SIG-M5 treated with dmso at 0.1 percent for 504 hours (cell line): ENCODE measurements around the gene FIZ1.
"Not testable (repeated sequence)": the region's sequence is repeated elsewhere in the genome, so short reads cannot be mapped to it uniquely, and the experiment has no call there.

Source experiments
- DNase-seq: peaks from one replicate; lab custom pipeline; 2025; ENCODE audit not compliant: unreplicated experiment; lab: John Stamatoyannopoulos, UW

Gene FIZ1

DNA sequence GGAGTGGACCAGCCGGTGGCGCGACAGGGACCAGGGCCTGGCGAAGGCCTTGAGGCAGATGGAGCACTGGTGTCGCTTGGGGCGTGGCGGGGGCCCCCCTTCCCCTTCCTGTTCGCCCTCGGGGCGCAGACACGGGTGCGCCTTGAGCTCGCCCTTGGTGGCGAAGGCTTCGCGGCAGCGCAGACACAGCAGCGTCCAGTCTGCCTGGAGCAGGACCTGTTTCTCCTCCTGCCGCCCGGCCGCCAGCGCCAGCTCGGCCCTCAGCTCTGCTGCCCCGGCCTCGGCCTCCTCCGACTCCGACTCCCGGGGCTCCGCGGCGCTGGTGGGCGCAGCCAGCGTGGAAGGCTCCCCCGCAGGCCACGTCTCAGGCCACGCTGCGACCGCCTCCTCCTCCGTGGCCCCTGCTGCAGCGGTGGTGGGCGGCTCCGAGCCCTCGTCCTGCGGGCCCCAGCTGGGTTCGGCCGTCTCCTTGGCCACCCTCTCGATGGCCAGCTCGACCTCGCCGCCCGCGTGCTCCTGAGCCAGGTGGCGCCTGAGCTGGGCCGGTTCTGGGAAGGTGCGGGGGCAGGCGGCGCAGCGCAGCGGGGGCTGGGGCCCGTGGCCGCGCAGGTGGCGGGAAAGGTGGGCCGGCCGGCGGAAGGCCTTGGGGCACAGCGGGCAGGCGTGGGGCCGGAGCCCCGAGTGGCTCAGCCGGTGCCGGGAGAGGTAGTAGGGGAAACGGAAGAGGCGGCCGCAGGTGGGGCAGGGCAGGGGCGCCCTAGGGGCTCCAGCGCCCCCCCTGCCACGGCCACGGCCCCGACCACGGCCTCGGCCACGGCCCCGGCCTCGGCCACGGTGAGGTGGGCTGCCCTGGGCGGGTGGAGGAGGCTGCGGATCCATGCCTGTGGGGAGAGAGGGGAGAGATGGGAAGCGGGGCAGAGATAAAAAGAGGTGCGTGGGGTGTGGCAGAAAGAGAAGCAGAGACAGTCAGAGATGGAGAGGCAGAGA is 20.3 kb downstream of the FIZ1 start:
- no peak for DNase-seq

DNA sequence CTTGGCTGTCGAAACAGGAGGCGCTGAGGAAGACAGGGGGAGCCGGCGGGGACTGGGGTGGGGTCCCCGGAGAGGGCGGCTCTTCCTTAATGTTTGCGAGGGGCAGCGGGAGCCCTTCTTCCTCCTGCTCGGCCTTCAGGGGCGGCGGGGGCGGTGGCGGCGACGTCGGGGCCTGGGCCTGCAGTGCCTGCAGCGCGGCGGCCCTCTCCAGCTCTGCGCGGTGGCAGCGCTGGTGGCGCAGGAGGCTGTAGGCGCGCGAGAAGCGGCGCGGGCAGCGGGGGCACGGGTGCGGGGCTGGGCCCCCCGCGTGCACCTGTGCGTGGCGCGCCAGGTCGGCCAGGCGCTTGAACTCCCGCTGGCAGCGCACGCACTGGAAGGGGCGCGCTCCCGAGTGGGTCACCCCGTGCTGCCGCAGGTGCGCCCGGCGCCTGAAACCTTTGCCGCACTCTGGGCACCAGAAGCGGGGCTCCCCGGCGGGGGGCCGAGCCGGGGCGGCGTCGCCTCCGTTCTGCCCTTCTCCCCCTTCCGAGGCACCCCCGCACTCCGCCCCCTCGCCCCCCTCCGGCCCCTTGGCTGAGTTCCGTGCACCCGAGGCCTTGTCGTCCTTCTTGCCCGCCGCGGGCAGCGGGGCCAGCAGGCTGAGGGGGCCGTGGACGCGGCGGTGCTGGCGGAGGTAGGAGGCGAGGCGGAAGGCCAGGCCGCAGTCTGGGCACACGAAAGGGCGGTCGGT is 21.1 kb downstream of the FIZ1 start:
- no peak for DNase-seq

DNA sequence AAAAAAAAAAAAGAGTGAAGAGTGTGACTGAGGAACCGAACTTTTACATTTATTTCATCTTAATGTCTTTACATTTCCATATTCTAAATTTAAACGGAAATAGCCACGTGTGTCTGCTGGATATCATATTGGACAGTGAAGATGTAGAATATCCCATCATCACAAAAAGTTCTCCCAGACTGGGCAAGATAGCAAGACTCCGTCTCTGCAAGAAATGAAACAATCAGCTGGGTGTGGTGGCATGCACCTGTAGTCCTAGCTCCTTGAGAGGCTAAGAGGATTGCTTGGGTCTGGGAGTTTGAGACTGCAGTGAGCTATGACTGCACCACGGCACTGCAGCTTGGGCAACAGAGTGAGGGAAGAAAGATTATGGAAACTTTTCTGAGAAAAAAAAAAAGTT is 22.6 kb downstream of the FIZ1 start:
- no peak for DNase-seq

DNA sequence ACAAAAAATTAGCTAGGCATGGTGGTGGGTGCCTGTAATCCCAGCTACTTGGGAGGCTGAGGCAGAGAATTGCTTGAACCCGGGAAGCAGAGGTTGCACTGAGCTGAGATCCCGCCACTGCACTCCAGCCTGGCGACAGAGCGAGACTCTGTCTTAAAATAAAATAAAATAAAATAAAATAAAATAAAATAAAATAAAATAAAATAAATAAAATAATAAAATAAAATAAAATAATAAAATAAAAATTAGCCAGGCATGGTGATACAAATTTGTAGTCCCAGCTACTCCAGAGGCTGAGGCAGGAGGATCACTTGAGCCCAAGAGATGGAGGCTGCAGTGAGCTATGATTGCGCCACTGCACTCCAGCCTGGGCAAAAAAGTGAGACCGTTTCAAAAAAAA is 25.4 kb downstream of the FIZ1 start:
- not testable (repeated sequence) for DNase-seq

DNA sequence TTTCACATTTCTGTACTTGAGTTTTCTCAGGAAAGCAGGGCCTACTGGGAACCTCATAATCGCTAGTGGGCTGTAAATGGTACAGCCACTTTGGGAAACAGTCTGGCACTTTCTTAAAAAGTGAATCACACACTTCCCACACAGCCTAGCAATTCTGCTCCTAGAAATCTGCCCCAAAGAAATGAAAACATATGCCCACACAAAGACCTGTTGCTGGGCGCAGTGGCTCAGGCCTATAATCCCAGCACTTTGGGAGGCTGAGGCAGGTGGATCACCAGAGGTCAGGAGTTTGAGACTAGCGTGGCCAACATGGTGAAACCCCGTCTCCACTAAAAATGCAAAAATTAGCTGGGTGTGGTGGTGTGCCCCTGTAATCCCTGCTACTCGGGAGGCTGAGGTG is 29.8 kb downstream of the FIZ1 start:
- DNase-seq: not testable (repeated sequence)

DNA sequence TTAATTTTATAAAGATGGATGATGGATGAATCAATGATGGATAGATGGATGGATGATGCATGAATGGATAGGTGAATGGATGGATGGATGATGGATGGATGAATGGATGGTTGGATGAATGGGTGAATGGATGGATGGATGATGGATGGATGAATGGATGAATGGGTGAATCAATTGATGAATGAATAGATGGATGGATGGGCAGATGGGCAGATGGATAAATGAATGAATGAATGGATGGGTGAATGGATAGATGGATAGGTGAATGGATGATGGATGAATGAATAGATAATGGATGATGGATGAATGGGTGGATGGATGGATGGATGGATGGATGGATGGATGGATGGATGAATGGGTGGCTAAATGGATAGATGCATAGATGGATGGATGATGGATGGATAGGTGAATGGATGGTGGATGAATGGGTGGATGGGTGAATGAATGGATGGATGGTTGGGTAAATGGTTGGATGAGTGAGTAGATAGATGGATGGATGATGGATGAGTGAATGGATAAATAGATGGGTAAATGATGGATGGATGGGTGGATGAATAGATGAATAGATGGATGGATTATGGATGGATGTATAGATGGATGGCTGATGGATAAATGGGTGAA is 31.5 kb downstream of the FIZ1 start:
- no peak for DNase-seq

DNA sequence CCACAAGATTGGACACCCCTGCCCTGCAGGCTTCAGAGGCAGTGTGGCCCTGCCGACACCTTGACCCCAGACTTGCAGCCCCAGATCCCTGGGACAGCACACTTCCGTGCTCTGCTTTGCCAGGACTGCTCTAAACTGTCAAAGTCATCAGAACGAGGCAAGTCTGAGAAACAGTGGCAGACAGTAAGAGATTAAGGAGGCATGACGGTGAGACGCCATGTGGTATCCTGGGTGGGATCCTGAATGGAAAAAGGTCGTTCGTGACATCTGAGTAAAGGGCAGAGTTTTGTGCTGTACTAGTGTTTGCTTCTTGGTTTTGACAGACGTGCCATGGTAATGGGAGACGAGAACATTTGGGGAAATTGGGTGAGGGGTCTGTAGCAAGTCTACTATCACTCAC is 32.5 kb downstream of the FIZ1 start:
- DNase-seq: no peak

DNA sequence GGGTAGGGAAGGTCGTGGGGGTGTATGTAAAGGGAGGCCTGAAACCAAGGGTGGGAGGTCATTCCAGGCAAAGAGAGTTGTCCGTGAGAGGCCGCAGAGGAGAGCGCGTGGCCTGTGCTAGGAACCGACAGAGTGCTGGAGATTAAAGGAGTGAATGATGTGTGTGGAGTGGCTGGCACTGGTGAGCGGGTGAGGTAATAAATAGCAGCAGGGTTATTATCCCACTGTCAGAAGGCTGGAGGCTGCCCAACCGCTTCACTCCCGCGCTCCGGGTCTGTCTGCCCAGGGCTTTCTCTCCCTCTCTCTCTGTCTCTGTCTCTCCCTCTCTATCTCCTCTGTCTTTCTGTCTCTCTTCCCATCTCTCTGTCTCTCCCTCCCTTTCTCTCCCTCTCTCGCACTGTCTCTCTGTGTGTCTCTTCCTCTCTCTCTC is 36.0 kb downstream of the FIZ1 start:
- DNase-seq: no peak

DNA sequence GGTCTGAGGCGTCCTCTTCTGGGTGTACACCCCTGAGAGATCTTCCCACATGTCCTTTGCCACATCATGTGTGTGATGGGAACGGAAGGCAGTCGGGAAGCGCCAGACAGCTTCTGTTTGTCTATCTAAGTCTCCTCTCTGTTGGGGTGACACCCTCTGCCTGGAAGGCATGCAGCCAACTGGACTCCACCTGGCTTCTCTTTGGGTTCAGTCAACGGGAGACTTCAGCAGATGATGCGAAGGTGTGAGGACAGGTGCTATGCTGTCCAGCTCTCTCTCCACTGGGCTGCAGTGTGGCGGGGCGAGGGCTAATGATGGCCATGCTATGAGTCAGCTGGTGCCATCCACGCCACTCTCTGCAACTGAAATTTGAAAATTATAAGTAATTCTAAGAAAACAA is 39.6 kb downstream of the FIZ1 start:
- no peak for DNase-seq

DNA sequence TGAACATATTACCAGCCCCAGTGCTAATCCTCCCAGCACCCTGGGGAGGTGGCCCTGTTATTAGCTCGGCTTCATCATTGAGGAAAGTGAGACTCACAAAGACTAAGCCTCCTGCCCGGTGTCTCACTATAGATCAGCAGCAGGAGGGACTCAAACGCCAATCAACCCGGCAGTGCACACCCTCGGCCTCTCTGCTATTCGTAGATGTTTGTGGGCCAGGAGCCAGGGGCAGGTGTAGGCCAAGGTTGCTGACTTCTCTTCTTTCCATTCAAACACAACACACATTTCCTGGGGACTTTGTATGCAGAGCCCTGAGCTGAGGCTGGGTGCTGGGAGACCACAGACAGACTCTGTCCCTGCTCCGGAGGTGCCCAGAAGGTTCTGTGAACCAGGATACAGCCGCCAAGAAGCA is 44.6 kb downstream of the FIZ1 start:
- no peak for DNase-seq

DNA sequence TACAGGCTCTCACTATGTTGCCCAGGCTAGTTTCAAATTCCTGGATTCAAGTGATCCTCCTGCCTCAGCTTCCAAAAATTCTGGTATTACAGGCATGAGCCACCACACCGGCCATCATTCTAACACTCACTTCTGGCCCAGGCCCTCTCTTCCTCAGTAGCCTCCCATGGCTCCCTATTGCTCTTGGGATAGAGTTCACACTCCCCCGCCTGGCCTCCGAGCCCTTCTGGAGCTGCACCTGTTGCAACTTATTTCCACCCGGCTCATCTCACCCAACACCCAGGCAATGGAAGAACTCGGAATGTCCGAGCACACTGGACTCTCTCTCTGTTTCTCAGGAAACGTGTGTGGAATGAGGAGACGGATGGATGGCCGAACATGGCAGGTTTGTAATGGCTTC is 45.0 kb downstream of the FIZ1 start:
- DNase-seq: no peak

DNA sequence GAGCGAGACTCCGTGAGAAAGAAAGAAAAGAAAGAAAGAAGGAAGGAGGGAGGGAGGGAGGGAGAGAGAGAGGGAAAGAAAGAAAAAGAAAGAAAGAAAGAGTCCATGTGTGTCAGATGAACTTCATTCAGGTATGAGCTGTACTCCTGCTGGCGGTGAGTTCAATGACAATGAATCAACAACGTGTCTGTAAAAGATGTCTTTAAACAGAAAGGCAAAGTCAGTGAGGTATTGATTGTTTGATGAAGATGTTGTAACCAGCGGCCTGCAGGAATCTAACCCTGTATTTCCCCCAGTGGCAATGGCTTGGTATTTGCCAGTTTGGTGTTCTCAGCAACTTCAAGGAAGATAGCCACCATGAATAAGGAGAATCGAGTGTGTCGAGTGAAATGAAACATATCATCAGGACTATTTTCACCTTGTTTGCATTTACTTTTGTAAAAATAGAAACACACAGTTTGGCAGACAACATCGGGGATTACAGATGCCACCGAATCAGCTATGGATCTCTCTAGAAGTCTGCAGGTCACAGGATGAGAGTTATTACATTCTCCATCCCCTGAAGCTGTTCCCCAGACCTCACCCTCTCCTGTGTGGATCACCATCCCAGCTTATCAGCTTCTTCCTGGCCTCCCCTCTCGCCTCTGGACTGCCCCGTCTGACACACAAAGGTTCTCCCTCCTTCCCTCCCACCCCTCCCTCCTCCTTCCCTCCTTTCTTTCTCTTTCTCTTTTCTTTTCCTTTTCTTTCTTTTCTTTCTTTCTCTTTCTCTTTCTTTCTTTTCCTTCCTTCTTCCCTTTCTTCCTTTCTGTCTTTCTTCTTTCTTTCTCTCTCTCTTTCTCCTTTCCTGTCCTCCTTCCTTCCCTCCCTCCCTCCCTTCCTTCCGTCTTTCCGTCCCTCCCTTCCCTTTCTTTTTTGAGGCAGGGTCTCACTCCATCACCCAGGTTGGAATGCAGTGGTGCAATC is 45.8 kb downstream of the FIZ1 start:
- no peak for DNase-seq

DNA sequence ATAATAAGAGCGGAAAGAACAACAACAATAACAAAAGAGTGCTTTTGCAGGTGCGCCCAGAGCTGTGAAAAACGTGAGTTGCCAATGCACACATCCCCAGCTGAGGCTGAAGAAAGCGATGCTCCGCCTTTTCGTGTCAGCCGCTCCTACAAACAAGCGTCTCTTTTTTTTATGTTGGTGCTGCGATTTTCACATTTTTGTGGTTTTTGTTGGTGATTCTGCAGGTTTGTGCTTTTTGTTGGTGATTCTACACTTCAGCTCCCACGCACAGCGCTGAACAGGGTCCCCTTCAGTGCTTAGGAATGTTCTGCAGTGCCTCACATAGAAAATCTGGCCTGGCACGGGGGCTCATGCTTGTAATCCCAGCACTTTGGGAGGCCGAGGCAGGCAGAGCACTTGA is 46.7 kb downstream of the FIZ1 start:
- no peak for DNase-seq

DNA sequence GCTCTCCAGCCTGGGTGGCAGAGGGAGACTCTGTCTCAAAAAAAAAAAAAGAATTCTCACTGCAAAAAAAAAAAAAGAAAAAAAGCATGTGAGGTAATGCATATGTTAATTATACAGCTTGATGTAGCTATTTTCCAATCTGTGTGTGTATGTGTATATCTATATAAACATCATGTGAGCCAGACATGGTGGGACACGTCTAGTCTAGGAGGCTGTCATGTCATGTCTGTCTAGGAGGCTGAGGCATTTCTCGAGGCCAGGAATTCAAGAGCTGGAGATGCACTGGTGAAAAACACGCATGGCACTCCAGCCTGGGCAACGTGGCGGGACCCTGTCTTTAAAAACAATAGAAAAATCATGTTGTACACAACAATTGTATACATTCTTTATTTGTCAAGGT is 47.1 kb downstream of the FIZ1 start:
- DNase-seq: no peak

DNA sequence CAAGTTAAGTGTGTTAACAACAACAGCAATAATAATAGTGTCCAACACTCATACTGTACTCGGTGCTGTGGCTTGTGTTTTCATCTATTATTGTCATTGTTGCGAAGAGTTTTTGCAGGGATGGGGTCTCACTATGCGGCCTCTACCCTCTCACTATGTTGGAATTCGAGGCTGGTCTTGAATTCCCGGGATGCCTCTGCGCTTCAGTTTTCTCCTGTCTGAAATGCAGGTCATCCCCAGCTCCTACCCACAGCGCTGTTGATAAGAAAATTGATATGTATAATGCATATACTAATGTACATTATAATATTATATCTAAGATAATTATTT is 49.0 kb downstream of the FIZ1 start:
- DNase-seq: no peak

DNA sequence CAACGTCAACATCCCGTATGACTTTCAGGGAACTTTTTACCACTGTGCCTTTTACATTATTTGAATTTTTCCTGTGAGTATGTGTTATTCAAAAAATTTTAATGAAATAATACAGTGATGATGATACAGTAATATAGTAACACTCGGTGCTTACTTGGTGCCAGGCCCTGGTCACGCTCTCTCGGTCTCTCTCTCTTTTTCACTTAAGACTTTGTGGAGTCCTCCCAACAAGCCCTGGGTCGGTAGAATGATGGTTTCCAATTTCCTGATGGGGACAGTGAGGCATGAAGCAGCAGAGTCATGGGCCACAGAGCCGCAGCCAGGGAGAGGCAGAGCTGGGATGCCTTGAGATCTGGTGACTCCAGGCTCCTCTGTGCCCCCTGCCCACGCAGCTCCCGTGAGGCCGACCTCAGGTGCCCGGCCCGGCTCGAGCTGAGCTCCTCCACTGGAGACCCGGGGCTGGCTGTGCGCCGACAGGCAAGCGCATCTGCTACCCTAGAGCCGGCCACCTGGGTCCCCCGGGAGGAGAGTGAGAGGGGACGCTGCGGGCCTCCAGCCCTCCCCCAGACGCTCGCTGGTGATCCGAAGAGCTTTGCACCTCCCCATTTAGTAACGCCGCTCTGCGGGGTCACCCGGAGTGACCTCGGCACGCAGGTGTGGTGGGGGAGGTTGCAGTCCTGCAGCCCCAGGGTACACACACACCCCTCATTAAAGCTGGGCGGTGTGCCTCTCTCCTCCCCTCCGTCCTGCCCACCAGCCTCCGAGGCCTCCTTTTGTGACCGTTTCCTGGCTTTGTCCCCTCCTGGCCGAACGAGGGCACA is 49.6 kb downstream of the FIZ1 start:
- DNase-seq: no peak

DNA sequence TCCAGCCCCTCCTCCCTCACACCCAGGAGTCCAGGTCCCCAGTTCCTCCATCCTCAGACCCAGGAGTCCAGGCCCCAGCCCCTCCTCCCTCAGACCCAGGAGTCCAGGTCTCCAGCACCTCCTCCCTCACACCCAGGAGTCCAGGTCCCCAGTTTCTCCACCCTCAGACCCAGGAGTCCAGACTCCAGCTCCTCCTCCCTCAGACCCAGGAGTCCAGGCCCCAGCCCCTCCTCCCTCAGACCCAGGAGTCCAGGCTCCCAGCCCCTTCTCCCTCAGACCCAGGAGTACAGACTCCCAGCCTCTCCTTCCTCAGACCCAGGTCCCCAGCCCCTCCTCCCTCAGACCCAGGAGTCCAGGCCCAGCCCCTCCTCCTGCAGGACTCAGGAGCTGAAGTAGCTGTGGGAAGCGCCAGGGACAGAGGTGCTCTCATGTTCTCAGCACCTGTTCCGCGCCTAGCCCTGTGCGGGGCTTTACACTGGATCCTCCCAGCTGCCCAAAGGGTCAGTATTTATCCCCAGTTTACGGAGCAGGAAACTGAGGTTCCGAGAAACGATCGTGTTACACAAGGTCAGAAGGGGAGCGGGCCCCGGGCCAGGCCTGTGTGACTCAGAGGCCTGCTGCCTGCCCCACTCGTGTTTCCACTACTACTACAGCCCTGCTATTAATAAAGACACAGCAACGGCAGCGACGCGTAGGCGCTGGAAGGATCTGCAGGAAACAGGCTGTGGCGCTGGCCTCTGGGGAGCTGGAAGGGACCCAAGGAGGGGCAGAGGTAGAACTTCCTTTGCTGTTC is 52.3 kb downstream of the FIZ1 start:
- DNase-seq: no peak

DNA sequence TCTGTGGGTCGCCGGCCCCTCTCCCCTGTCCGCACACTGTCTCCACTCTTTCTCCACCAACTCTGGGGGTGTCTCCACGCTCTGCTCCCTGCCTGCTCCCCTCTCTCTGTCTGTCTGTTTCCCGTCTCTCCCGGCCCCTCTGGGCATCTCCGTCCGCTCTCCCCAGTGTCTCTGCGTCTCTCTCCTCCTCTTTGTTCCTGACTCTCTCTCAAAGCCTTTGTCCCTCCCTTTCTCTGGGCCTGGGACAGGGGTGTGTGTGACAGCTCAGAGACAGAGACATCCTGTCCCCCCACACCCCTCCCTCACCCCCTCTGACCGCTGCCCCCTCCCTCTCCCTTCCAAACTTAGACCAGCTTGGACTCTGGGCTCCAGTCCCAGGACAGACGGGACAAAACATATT is 53.3 kb downstream of the FIZ1 start:
- DNase-seq: no peak

DNA sequence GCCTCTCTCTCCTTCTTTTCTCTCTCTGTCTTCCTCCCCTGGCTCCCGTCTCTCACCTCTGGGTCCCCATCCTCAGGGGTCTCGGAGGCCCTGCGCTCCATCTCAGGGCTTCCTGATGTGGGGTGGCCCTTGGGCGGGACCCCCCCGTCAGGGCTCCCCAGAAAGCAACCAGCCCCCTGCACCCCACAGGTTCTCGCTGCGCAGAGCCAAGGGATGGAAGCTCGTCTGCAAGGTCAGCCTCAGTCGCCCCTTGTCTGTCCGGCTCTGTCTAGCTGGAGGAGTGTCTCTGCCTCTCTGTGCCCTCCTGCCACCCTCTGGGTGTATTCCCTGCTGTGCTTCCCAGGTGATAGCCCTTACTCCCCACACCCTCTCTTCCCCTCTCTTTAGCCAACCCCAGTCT is 53.9 kb downstream of the FIZ1 start, which contains the start of gene SBK3:
Gene SBK3 (minus strand): TSS at position 101 of the 400 bp plus-strand sequence. CDS start 0 bp downstream, at position 101.
- DNase-seq: no peak
